T47D (cell line): ENCODE results near the gene SIN3A.

Source experiments
- DNase-seq, 2 experiments: peaks; one replicate each; pipeline versions ENCODE4 v3.0.0 to v3.0.0-alpha.2; 2011 to 2012; ENCODE audit warnings: low read depth in 1 of 2, low spot score in 1 of 2
- JUND ChIP-seq: IDR thresholded peaks from 2 replicates; pipeline ENCODE4 v1.6.1; 2012; ENCODE audit warnings: low read depth
- in situ Hi-C: cut with HindIII; loops from 2 replicates; pipeline ENCODE4 v1.10.0; 2016; ENCODE audit warnings: low sequenced_read_pairs, low pct_unique_long_range_greater_than_20kb

The SIN3A gene

DNA sequence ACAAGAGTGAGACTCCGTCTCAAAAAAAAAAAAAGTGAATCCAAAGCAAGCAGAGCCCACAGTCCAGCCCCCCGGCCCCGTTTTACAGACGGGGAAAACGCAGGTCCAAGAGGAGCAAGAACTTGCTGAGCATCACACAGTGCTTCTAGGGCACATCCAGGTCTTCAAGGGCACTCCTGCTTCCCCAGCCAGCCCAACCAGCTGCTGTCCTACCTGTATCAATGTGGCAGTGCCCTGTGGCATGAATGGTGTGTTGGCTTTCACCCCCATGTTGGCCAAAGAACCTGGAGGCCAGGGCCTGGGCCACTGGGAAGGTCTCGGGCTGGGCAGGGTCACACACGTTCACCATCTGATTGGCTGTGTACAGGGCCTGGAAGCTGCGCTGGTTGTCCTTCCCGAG is 87.7 kb downstream of the SIN3A start:
- DNase-seq, result no peak
- in situ Hi-C loops, result no loop called here
- no peak for TF ChIP-seq JUND

GRCh38 chr15:75362642-75363249 is 88.7 kb downstream of the SIN3A start:
- no peak for DNase-seq
- in situ Hi-C loops, result no loop called here
- no peak for TF ChIP-seq JUND

GRCh38 chr15:75361989-75362641 is 89.4 kb downstream of the SIN3A start:
- TF ChIP-seq JUND, result no peak
- DNase-seq, result no peak
- in situ Hi-C loops, result no loop called here

- in situ Hi-C loops, result no loop called here
- no peak for TF ChIP-seq JUND
- DNase-seq, result no peak
Observed at GRCh38 chr15:75361361-75361988, 90.0 kb downstream of the SIN3A start.

DNA sequence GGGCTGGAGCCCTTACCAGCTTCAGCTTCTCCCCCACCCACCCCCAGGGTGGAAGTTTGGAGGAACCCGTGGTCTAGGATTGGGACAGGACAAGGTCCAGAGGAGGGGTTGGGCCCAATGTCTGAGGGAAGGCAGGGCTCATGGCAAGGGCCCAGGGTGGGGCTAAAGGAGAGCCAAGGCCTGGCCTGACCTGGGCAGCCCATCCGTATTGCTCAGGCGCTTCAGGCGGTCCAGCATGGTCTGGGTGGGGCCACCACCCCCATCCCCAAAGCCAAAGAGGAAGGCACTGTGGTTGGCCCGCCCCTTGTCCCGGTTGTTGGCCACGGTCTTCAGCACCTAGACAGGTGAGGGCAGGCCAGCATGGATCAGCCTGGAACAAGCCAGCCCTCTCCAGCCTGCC is 90.6 kb downstream of the SIN3A start:
- no peak for DNase-seq
- in situ Hi-C loops, result no loop called here
- TF ChIP-seq JUND, result no peak

GRCh38 chr15:75360391-75360790 is 91.1 kb downstream of the SIN3A start:
- TF ChIP-seq JUND, result no peak
- in situ Hi-C loops, result no loop called here
- no peak for DNase-seq

GRCh38 chr15:75359537-75360250 is 91.8 kb downstream of the SIN3A start:
- TF ChIP-seq JUND, result no peak
- DNase-seq, result no peak
- in situ Hi-C loops, result no loop called here

- no peak for DNase-seq
- in situ Hi-C loops, result no loop called here
- no peak for TF ChIP-seq JUND
Observed at GRCh38 chr15:75358771-75359536, 92.5 kb downstream of the SIN3A start.

DNA sequence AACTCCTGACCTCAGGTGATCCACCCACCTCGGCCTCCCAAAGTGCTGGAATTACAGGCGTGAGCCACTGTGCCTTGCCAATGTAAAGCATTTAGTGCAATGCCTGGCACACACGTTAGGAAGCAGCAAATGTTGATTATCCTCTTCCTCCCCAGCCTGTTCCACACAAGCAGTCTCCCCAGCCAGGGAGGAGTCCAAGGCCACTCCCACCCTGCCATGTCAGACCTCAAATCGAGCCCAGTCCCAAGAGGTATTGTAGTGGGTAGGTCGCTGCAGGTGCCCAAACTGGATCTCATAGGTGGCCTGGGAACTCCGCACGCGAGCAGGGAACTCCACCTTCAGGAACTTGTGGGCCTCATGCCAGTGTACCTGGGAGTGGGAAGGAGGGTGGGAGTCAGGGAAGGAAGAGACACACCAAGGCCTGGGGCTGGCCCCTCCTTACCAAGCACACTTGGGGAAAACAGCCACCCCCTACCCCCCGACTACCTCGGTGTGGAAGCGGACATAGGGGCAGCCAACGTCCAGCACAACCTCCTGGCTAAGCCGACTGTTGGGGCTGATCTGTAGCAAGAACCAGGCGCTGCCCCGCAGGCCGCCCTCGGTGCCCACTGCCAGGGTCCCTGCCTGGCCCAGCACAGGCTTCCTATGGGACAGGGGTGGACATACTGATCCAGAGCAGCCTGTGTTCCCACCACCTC is 93.4 kb downstream of the SIN3A start:
- in situ Hi-C loops, result no loop called here
- TF ChIP-seq JUND, result no peak
- no peak for DNase-seq

- TF ChIP-seq JUND, result no peak
- DNase-seq, result no peak
- in situ Hi-C loops, result no loop called here
Observed at GRCh38 chr15:75356517-75356916, 95.0 kb downstream of the SIN3A start.

- TF ChIP-seq JUND, result no peak
- in situ Hi-C loops, result no loop called here
- no peak for DNase-seq
Observed at GRCh38 chr15:75356006-75356405, 95.5 kb downstream of the SIN3A start.

DNA sequence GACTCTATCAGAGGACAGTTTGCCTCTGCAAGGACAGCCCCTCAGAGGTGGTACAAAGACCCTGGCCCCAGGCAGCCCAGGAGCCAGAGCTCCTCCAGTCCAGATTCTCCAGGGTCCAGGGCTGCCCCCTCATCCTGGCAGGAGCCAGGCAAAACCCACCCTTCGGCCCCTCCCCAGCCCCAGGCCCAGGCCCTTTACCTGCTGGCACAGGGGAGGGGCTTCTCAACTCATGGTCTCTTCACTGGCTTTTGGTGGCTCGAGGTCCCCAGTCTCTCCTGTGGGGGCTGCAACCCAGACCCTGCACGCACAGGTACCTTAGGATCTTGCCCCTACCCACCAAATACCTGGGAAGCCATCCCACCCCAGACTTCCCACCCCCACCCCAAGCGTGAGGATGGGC is 96.1 kb downstream of the SIN3A start:
- TF ChIP-seq JUND, result no peak
- DNase-seq, result no peak
- in situ Hi-C loops, result no loop called here
